OCI-LY1 (cell line): Measurements from ENCODE around the gene C19orf85.

Source experiments
- H2AFZ ChIP-seq: fragments of 200-600 bp; sonication (generic), shearing (Covaris generic); 2 replicates; pipeline ENCODE4 v1.6.0; 2014; ENCODE audit warnings: antibody characterized with exemption, mild to moderate bottlenecking, low read length
- H3F3A ChIP-seq: fragments of 200-600 bp; sonication (generic), shearing (Covaris generic); 2 replicates; pipeline ENCODE4 v1.6.0; 2014; ENCODE audit warnings: mild to moderate bottlenecking, antibody characterized with exemption, low read length, moderate library complexity; ENCODE audit not compliant: insufficient read depth
- H3K27ac ChIP-seq: fragments of 200-600 bp; sonication (generic); 2 replicates; pipeline ENCODE4 v1.5.1; 2014; ENCODE audit warnings: low read length, mixed run types, mild to moderate bottlenecking, low read depth; ENCODE audit not compliant: poor library complexity, severe bottlenecking
- H3K27me3 ChIP-seq: fragments of 200-600 bp; sonication (generic); 2 replicates; pipeline ENCODE4 v1.6.0; 2014; ENCODE audit warnings: antibody characterized with exemption, mild to moderate bottlenecking, low read length, moderate library complexity; ENCODE audit not compliant: insufficient read depth
- H3K36me3 ChIP-seq: fragments of 200-600 bp; sonication (generic); 2 replicates; pipeline ENCODE4 v1.6.1; 2014; ENCODE audit warnings: mild to moderate bottlenecking, antibody characterized with exemption, low read length, moderate library complexity, mixed read lengths; ENCODE audit not compliant: insufficient read depth
- H3K4me1 ChIP-seq: fragments of 200-600 bp; sonication (generic); 2 replicates; pipeline ENCODE4 v1.5.1; 2014; ENCODE audit warnings: mild to moderate bottlenecking, low read length, moderate library complexity; ENCODE audit not compliant: insufficient read depth, severe bottlenecking
- H3K4me2 ChIP-seq: fragments of 200-600 bp; sonication (generic), shearing (Covaris generic); 2 replicates; pipeline ENCODE4 v1.6.1; 2014; ENCODE audit warnings: low read length
- H3K4me3 ChIP-seq: fragments of 200-600 bp; sonication (generic); 2 replicates; pipeline ENCODE4 v1.5.1; 2014; ENCODE audit warnings: low read length, low read depth, mild to moderate bottlenecking, mixed read lengths; ENCODE audit not compliant: poor library complexity, severe bottlenecking
- H3K79me2 ChIP-seq: fragments of 200-600 bp; shearing (Covaris generic); 2 replicates; pipeline ENCODE4 v1.6.1; 2016; ENCODE audit warnings: mixed run types, low read length, mixed read lengths; ENCODE audit not compliant: insufficient read depth
- H3K9ac ChIP-seq: fragments of 200-600 bp; sonication (generic), shearing (Covaris generic); 2 replicates; pipeline ENCODE4 v1.6.1; 2014; ENCODE audit warnings: mild to moderate bottlenecking, low read length, mixed read lengths
- H3K9me2 ChIP-seq: fragments of 200-600 bp; sonication (generic), shearing (Covaris generic); 2 replicates; pipeline ENCODE4 v1.6.1; 2014; ENCODE audit warnings: low read depth, mild to moderate bottlenecking, low read length, mixed read lengths
- H3K9me3 ChIP-seq: fragments of 200-600 bp; shearing (Covaris generic); 2 replicates; pipeline ENCODE4 v1.6.1; 2014; ENCODE audit warnings: low read length, mixed read lengths
- H4K20me1 ChIP-seq: fragments of 200-600 bp; sonication (generic), shearing (Covaris generic); 2 replicates; pipeline ENCODE4 v1.6.0; 2016; ENCODE audit warnings: mild to moderate bottlenecking, low read length; ENCODE audit not compliant: insufficient read depth
- CTCF ChIP-seq: fragments of 200-600 bp; sonication (generic), shearing (Covaris generic); IDR thresholded peaks from 2 replicates; pipeline ENCODE4 v1.5.1; 2017; ENCODE audit warnings: mild to moderate bottlenecking, antibody characterized with exemption, low read length, moderate library complexity, mixed read lengths
- EZH2 ChIP-seq: fragments of 200-600 bp; sonication (generic), shearing (Covaris generic); IDR thresholded peaks from 2 replicates; pipeline ENCODE4 v1.8.0; 2017; ENCODE audit warnings: borderline replicate concordance, mixed run types, mild to moderate bottlenecking, antibody characterized with exemption, low read length, moderate library complexity, mixed read lengths

The C19orf85 gene

GRCh38 chr19:55502197-55502952 is 37.8 kb upstream of the C19orf85 start:
- Histone ChIP-seq H3K36me3 (no peaks in the 10 kb centered on the region), H3K9me2 (no peaks in the 10 kb centered on the region), H3K79me2 (no peaks in the 10 kb centered on the region), H4K20me1 (no peaks in the 10 kb centered on the region), H3K27ac (no peak overlapping the region), H3K9ac (no peak overlapping the region), H3F3A (no peaks in the 10 kb centered on the region), H2AFZ (no peak overlapping the region), H3K27me3 (peaks cover 4% of the 10 kb centered on the region; the same call in 1 of the 2 replicates), H3K4me2 (no peak overlapping the region), H3K9me3 (no peaks in the 10 kb centered on the region), H3K4me3 (no peak overlapping the region), H3K4me1 (peaks cover 6% of the 10 kb centered on the region)
- TF ChIP-seq CTCF = no peak
- TF ChIP-seq EZH2 = no peak

DNA sequence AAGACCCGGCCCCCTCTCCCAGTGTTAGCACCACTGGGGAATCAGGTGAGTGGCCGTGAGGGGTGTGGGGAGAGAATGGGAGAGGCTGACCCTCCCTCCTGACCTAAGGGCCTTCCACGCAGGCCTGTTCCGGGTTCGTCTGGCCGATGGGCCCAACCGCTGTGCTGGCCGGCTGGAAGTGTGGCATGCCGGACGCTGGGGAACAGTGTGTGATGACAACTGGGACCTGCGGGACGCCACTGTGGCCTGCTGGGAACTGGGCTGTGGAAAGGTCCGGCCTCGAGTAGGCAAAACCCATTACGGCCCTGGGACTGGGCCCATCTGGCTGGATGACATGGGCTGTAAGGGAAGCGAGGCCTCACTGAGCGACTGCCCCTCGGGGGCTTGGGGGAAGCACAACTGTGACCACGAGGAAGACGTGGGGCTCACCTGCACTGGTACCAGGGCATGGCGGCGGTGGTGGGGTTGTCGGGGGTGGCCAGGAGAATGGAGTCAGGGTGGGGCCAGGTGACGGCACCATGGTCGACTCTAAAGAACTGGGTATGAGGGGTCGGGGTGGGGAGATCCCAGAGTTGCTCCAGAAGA is 35.9 kb upstream of the C19orf85 start:
- H3K9me3 ChIP-seq = no peaks in the 10 kb centered on the region
- H3K9me2 ChIP-seq = no peaks in the 10 kb centered on the region
- H4K20me1 ChIP-seq = no peaks in the 10 kb centered on the region
- no peaks in the 10 kb centered on the region for H3F3A ChIP-seq
- no peaks in the 10 kb centered on the region for H3K79me2 ChIP-seq
- H3K9ac ChIP-seq = no peak overlapping the region
- H3K4me3 ChIP-seq = no peak overlapping the region
- H3K4me2 ChIP-seq = no peak overlapping the region
- H2AFZ ChIP-seq = no peak overlapping the region
- H3K36me3 ChIP-seq = no peaks in the 10 kb centered on the region
- TF ChIP-seq EZH2 (no peak), CTCF (no peak)
- H3K27me3 ChIP-seq = peaks cover 3% of the 10 kb centered on the region; the same call in 1 of the 2 replicates
- no peak overlapping the region for H3K27ac ChIP-seq
- peaks cover 6% of the 10 kb centered on the region for H3K4me1 ChIP-seq

DNA sequence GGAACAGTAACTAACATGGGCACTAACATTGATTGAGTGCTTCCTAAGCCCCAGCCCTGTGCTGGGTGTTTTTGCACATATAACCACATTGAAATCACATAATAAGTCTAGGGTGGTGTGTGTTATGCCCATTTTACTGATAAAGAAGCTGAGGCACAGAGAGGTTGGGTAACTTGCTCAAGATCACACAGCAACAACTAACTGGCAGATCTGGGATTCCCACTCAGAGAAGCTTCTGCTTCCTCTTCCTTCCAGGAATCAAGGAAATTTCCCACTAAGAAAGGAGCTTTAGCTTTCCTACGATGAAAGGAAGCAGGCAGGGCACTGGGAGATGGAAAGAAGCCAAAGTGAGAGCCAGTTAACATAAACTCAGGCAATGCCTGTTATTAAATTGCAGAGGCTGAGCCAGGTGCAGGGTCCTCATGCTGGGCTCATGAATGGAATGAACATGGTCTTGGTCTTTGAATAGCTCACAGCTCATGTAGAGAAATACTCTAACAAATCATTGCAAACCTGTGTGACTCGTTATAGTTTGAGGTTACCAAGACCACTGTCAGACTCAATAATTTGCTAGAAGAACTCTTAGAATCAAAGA is 33.8 kb upstream of the C19orf85 start:
- Histone ChIP-seq H3K4me2 (no peak overlapping the region), H3K9me3 (no peaks in the 10 kb centered on the region), H3K27me3 (no peaks in the 10 kb centered on the region), H3K9ac (no peak overlapping the region), H4K20me1 (no peaks in the 10 kb centered on the region), H3K79me2 (no peaks in the 10 kb centered on the region), H3K4me3 (no peak overlapping the region), H3K36me3 (no peaks in the 10 kb centered on the region), H2AFZ (no peak overlapping the region), H3K4me1 (no peaks in the 10 kb centered on the region), H3K9me2 (no peaks in the 10 kb centered on the region), H3K27ac (no peak overlapping the region), H3F3A (no peaks in the 10 kb centered on the region)
- TF ChIP-seq EZH2 (no peak), CTCF (no peak)
